ENCODE measurements around the gene SH3BP2. TPM values are rescaled to one million over a fixed set of nuclear protein-coding genes. Genes with fewer than 3 reads are reported as not detected.

SH3BP2 gene
- total RNA-seq, 3 donors from 2014 or later = 40.5 to 74.8 (median 59.3) TPM

DNA sequence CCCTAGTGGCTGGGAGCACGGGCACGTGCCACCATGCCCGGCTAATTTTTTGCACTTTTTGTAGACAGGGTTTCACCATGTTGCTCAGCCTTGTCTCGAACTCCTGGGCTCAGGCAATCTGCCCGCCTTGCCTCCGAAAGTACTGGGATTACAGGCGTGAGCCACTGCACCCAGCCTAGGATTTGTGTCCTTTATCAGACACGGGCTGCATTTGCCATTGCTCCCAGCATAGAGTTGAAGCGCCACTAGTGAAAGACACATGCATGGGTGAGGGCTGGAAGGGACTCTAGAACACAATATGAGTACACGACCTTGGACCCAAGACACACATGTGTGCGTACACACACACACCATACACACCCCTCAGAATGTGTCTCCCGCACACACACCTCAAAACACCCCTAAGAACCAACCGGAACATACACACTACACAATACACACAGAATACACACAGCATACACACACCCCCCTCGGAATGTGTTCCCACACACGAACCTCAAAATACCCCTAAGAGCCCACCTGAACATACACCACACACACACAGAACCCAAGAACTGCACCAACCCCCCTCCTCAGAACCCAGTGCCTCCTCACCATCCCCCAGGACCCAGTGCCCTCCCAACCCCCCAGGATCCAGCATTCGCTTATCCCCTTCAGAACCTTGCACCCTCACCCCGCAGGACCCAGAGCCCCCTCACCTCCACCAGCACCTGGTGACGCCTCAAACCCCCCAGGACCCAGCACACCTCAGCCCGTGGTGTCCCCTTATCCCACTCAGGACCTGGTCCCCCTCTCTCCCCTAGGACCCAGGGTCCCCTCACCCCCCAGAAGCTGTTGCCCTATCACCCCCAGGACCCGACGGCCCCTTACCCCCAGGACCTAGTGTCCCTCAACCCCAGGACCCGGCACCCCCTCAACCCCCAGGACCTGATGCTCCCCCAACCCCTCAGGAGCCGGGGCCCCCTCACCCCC is 37.8 kb upstream of the SH3BP2 start:
- TF ChIP-seq, protein P1, sequence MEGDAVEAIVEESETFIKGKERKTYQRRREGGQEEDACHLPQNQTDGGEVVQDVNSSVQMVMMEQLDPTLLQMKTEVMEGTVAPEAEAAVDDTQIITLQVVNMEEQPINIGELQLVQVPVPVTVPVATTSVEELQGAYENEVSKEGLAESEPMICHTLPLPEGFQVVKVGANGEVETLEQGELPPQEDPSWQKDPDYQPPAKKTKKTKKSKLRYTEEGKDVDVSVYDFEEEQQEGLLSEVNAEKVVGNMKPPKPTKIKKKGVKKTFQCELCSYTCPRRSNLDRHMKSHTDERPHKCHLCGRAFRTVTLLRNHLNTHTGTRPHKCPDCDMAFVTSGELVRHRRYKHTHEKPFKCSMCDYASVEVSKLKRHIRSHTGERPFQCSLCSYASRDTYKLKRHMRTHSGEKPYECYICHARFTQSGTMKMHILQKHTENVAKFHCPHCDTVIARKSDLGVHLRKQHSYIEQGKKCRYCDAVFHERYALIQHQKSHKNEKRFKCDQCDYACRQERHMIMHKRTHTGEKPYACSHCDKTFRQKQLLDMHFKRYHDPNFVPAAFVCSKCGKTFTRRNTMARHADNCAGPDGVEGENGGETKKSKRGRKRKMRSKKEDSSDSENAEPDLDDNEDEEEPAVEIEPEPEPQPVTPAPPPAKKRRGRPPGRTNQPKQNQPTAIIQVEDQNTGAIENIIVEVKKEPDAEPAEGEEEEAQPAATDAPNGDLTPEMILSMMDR (IDR thresholded peaks at IDR 0.05) = no peak
- no peak for TF ChIP-seq POLR2AphosphoS5 (IDR thresholded peaks at IDR 0.05)
- TF ChIP-seq POLR2A (IDR thresholded peaks at IDR 0.05) = no peak
- no peak for DNase-seq (ENCODE audit: low spot score in 2 of 2)
- Histone ChIP-seq H3K27me3 (no peaks in the 10 kb centered on the region), H3K9me3 (no peaks in the 10 kb centered on the region), H3K4me3 (peak overlapping the region; percentile 80 to 92 (median 83)), H3K36me3 (no peaks in the 10 kb centered on the region), H3K27ac (peak overlapping the region; percentile 73 to 92), H3K4me1 (peaks cover 4 to 8% of the 10 kb centered on the region in 2 donors)
- intact Hi-C loops (cut with DNase I; ENCODE audit: low total_unique reads) = no loop called here

DNA sequence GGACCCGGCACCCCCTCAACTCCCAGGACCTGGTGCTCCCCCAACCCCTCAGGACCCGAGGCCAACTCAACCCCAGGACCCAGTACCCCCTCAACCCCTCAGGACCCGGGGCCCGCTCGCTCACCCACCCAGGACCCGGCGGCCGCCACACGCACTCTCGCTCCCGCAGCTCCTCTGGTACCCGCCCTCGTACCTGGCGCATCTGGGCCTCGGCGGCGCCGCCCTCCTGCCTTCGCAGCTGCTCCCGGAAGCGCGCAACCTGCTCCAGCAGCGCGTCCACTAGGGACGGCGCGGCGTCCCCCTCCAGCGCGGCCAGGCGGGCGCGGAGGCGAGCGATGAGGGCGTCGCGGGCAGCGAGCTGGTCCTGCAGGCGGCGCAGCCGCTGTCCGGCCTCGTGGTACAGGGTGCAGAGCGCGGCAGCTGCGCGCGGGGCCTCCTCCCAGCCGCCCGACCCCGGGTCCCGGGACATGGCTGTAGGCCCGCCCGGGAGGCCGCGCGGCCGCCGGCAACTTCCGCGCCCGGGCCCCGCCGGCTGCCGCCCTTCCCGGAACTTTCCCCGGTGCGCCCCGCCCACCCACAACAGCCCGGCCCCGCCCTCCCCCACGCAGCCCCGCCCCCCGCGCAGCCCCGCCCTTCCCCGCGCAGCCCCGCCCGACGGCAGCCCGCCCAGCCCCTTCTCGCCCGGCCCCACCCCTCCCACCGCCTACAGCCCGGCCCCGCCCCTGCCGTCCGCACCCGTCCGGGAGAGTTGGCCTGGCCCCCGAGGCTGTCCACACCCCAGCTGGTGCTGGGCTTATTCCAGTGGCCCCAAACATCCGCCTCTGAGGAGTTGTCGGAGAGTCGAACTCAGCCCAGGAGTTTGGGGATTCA is 36.8 kb upstream of the SH3BP2 start, which contains the start of gene TNIP2:
TNIP2 (minus strand) TSS at position 516 of the 870 bp plus-strand sequence; CDS start at position 469, 47 bp downstream.
- TF ChIP-seq POLR2A (IDR thresholded peaks at IDR 0.05) (no peak), POLR2AphosphoS5 (IDR thresholded peaks at IDR 0.05) (peak in 2 of 3 donors; percentile 49 to 60)
- TF ChIP-seq, protein P1 (IDR thresholded peaks at IDR 0.05) = peak in 1 of 3 donors; percentile 41
- no peaks in the 10 kb centered on the region for H3K9me3 ChIP-seq
- DNase-seq (ENCODE audit: low spot score in 2 of 2) = peak; percentile 59 to 88
- no peaks in the 10 kb centered on the region for H3K36me3 ChIP-seq
- peak within 1 kb of the TSS; percentile 80 to 92 (median 83) for H3K4me3 ChIP-seq
- intact Hi-C loops (cut with DNase I; ENCODE audit: low total_unique reads) = no loop called here
- peaks cover 4 to 8% of the 10 kb centered on the region in 2 donors for H3K4me1 ChIP-seq
- peak within 1 kb of the TSS; percentile 73 to 92 for H3K27ac ChIP-seq
- no peaks in the 10 kb centered on the region for H3K27me3 ChIP-seq

DNA sequence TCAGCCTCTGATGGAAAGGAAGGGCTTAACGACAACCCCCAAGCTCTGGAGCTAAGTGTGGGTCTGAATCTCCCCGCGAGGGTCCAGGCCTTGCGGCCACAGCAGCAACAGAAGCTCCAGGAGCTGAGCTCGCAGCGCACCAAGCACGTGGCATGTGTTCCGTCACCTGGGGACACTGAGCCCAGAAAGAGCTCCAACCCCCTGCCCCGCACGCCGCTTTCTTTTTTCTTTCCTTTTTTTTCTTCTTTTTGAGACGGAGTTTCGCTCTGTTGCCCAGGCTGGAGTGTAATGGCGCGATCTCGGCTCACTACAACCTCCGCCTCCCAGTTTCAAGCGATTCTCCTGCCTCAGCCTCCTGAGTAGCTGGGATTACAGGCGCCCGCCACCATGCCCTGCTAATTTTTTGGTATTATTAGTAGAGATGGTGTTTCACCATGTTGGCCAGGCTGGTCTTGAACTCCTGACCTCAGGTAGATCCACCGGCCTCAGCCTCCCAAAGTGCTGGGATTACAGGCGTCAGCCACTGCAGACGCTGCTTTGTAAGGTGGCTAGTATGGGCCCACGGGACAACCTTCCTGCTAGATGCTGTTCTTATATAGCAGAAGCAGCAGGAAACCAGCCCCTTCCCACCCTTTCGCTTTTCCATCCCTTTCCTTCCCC is 36.1 kb upstream of the SH3BP2 start:
- Histone ChIP-seq H3K4me3 (peak overlapping the region; percentile 20 to 92 (median 83)), H3K36me3 (no peaks in the 10 kb centered on the region), H3K4me1 (peaks cover 4 to 8% of the 10 kb centered on the region in 2 donors), H3K27me3 (no peaks in the 10 kb centered on the region), H3K9me3 (no peaks in the 10 kb centered on the region), H3K27ac (peak overlapping the region; percentile 73 to 92)
- intact Hi-C loops (cut with DNase I; ENCODE audit: low total_unique reads) = no loop called here
- no peak for TF ChIP-seq POLR2AphosphoS5 (IDR thresholded peaks at IDR 0.05)
- TF ChIP-seq, protein P1 (IDR thresholded peaks at IDR 0.05) = no peak
- TF ChIP-seq POLR2A (IDR thresholded peaks at IDR 0.05) = no peak
- DNase-seq (ENCODE audit: low spot score in 2 of 2) = no peak

DNA sequence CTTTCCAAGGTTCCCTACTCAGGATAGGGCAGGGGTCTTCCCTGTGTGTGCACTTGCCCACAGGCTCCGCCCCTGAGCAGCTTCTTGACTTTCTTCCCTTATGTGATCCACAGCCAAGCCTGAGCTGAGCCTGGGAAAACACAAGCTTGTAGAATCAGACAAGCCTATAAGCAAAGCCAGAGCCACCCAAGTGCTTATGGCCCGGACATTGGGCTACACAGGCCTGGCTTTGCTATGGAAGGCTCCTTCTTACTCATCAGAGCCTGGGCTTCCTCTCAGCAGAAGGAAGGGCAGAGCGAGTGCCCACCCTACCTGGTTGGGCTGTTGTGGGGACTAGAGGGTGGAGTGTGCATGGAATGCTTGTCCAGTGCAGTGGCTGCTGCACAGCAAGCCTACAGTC is 35.5 kb upstream of the SH3BP2 start:
- TF ChIP-seq POLR2A (IDR thresholded peaks at IDR 0.05) (no peak), POLR2AphosphoS5 (IDR thresholded peaks at IDR 0.05) (no peak)
- TF ChIP-seq, protein P1 (IDR thresholded peaks at IDR 0.05) = no peak
- intact Hi-C loops (cut with DNase I; ENCODE audit: low total_unique reads) = no loop called here
- no peak overlapping the region for H3K4me3 ChIP-seq
- H3K27ac ChIP-seq = no peak overlapping the region
- H3K27me3 ChIP-seq = no peaks in the 10 kb centered on the region
- DNase-seq (ENCODE audit: low spot score in 2 of 2) = no peak
- no peaks in the 10 kb centered on the region for H3K9me3 ChIP-seq
- peaks cover 4 to 8% of the 10 kb centered on the region in 2 donors for H3K4me1 ChIP-seq
- H3K36me3 ChIP-seq = no peaks in the 10 kb centered on the region
